DOHH2 (cell line): ENCODE data around the gene MYO7B.
A peak's percentile ranks its signal among the peaks of the same experiment; 100 is the strongest.

Experiments used
- H3F3A ChIP-seq: fragments of 200-600 bp; sonication (generic), shearing (Covaris generic); 2 replicates; pipeline ENCODE4 v1.6.0; 2016; ENCODE audit warnings: antibody characterized with exemption, mild to moderate bottlenecking; ENCODE audit not compliant: control insufficient read depth, insufficient read depth
- H3K27ac ChIP-seq: fragments of 200-600 bp; sonication (generic); 2 replicates; pipeline ENCODE4 v1.5.1; 2014; ENCODE audit warnings: low read depth, mild to moderate bottlenecking, low read length, moderate library complexity
- H3K27me3 ChIP-seq: fragments of 200-600 bp; sonication (generic); 2 replicates; pipeline ENCODE4 v1.6.1; 2014; ENCODE audit warnings: mild to moderate bottlenecking, low read length, mixed read lengths; ENCODE audit not compliant: control insufficient read depth
- H3K36me3 ChIP-seq: fragments of 200-600 bp; sonication (generic); 2 replicates; pipeline ENCODE4 v1.6.1; 2014; ENCODE audit warnings: mild to moderate bottlenecking, low read length, moderate library complexity, mixed read lengths; ENCODE audit not compliant: control insufficient read depth
- H3K4me1 ChIP-seq: fragments of 200-600 bp; sonication (generic); 2 replicates; pipeline ENCODE4 v1.6.1; 2014; ENCODE audit warnings: mild to moderate bottlenecking, low read length, mixed read lengths; ENCODE audit not compliant: control insufficient read depth
- H3K4me2 ChIP-seq: fragments of 200-600 bp; sonication (generic); 2 replicates; pipeline ENCODE4 v1.6.0; 2014; ENCODE audit warnings: mild to moderate bottlenecking, low read length, moderate library complexity
- H3K4me3 ChIP-seq: fragments of 200-600 bp; sonication (generic); 2 replicates; pipeline ENCODE4 v1.5.1; 2014; ENCODE audit warnings: mild to moderate bottlenecking, low read length, mixed read lengths
- H3K79me2 ChIP-seq: fragments of 200-600 bp; sonication (generic); 2 replicates; pipeline ENCODE4 v1.6.1; 2014; ENCODE audit warnings: mild to moderate bottlenecking, low read length, mixed read lengths; ENCODE audit not compliant: control insufficient read depth
- H3K9me2 ChIP-seq: fragments of 200-600 bp; sonication (generic); replicated peaks from 2 replicates; pipeline ENCODE4 v1.6.1; 2014; ENCODE audit warnings: mild to moderate bottlenecking, low read length, mixed read lengths; ENCODE audit not compliant: control insufficient read depth
- H3K9me3 ChIP-seq: fragments of 200-600 bp; sonication (generic); 2 replicates; pipeline ENCODE4 v1.6.1; 2014; ENCODE audit warnings: antibody characterized with exemption, low read length, mixed read lengths; ENCODE audit not compliant: control insufficient read depth, insufficient read depth
- H4K20me1 ChIP-seq: fragments of 200-600 bp; sonication (generic); 2 replicates; pipeline ENCODE4 v1.6.0; 2014; ENCODE audit warnings: low read depth, mild to moderate bottlenecking, antibody characterized with exemption, low read length, moderate library complexity; ENCODE audit not compliant: control insufficient read depth, insufficient read depth
- CTCF ChIP-seq: fragments of 200-600 bp; sonication (generic); IDR thresholded peaks from one replicate; pipeline ENCODE4 v1.5.1; 2014; ENCODE audit warnings: antibody characterized with exemption, mild to moderate bottlenecking, low read depth, low read length; ENCODE audit not compliant: poor library complexity, severe bottlenecking
- EZH2phosphoT487 ChIP-seq: fragments of 200-600 bp; sonication (generic); IDR thresholded peaks from 2 replicates; pipeline ENCODE4 v1.6.1; 2017; ENCODE audit warnings: borderline replicate concordance, mild to moderate bottlenecking, antibody characterized with exemption, low read length, moderate library complexity, mixed read lengths

MYO7B gene

GRCh38 chr2:127630864-127631540 is 95.5 kb downstream of the MYO7B start:
- Histone ChIP-seq H3K9me2 (no peaks in the 10 kb centered on the region), H4K20me1 (no peaks in the 10 kb centered on the region), H3K36me3 (no peaks in the 10 kb centered on the region), H3K27ac (no peak overlapping the region), H3K4me1 (peaks cover 60% of the 10 kb centered on the region), H3F3A (no peaks in the 10 kb centered on the region), H3K9me3 (no peaks in the 10 kb centered on the region), H3K27me3 (no peaks in the 10 kb centered on the region), H3K4me2 (peak overlapping the region; percentile 25; the same call in 1 of the 2 replicates), H3K79me2 (no peaks in the 10 kb centered on the region), H3K4me3 (0 out of 2 replicates have a peak overlapping the region, but pooled peaks have one; percentile 10)
- no peak for TF ChIP-seq EZH2phosphoT487
- TF ChIP-seq CTCF: no peak

- H3K27ac ChIP-seq: no peak overlapping the region
- no peaks in the 10 kb centered on the region for H3K9me2 ChIP-seq
- no peak overlapping the region for H3K4me3 ChIP-seq
- H3K9me3 ChIP-seq: no peaks in the 10 kb centered on the region
- H3F3A ChIP-seq: no peaks in the 10 kb centered on the region
- TF ChIP-seq EZH2phosphoT487: no peak
- TF ChIP-seq CTCF: no peak
- no peaks in the 10 kb centered on the region for H3K36me3 ChIP-seq
- no peaks in the 10 kb centered on the region for H4K20me1 ChIP-seq
- H3K27me3 ChIP-seq: no peaks in the 10 kb centered on the region
- H3K4me2 ChIP-seq: peak overlapping the region; percentile 25; the same call in 1 of the 2 replicates
- no peaks in the 10 kb centered on the region for H3K79me2 ChIP-seq
- peaks cover 54% of the 10 kb centered on the region for H3K4me1 ChIP-seq
Observed at GRCh38 chr2:127631541-127631996, 96.1 kb downstream of the MYO7B start.

GRCh38 chr2:127631997-127632581 is 96.6 kb downstream of the MYO7B start:
- Histone ChIP-seq H3K79me2 (no peaks in the 10 kb centered on the region), H3K27ac (no peak overlapping the region), H3K9me3 (no peaks in the 10 kb centered on the region), H3K9me2 (no peaks in the 10 kb centered on the region), H3K36me3 (no peaks in the 10 kb centered on the region), H3K27me3 (no peaks in the 10 kb centered on the region), H3F3A (no peaks in the 10 kb centered on the region), H3K4me3 (no peak overlapping the region), H4K20me1 (no peaks in the 10 kb centered on the region), H3K4me2 (peak overlapping the region; percentile 48), H3K4me1 (peaks cover 54% of the 10 kb centered on the region)
- TF ChIP-seq EZH2phosphoT487 (no peak), CTCF (no peak)
